Measurements from ENCODE around the gene ZNF12. TPM values are rescaled to one million over a fixed set of nuclear protein-coding genes. Genes with fewer than 3 reads are reported as not detected.

Gene ZNF12
- total RNA-seq, 1 donor, result 16.9 TPM

DNA sequence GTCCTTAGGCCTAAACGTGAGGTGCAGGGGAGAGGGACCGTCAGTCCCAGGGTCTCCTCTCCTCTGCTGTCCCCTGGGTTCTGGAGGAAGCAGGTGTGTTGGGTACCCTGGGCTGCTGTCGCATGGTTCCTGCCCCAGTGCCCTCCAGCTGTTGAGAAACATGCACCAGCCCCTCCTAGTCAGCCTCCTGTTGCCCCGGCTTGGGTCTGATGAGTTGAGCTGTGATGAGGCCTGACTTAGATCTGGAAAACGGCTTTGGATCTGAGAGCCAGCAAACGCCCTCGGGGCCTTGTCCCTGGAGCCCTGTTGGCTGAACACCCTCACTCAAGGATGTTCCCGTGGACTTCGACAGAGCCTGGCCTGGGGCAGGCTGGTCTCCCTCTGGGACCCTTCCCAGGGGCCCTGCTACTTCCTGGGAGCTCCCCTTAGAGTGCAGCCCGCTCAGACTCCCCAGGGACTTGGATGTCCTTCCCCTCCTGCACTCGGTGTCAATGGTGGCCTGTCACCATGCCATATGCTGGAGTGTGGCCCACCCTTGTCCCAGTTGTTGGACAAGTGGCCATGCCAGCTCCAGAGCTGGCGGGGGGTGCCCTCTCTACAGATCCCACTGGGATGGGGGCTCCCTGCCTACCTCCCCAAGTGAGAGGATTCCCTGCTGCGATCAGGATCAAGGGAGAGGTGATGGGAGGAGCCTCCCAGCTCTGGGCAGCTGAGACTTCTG lies 57.3 kb downstream of the ZNF12 start:
- DNase-seq (ENCODE audit: low read depth), result no peak
- no peak overlapping the region for H3K4me3 ChIP-seq (ENCODE audit: low read depth, low read length)
- TF ChIP-seq, protein P1, sequence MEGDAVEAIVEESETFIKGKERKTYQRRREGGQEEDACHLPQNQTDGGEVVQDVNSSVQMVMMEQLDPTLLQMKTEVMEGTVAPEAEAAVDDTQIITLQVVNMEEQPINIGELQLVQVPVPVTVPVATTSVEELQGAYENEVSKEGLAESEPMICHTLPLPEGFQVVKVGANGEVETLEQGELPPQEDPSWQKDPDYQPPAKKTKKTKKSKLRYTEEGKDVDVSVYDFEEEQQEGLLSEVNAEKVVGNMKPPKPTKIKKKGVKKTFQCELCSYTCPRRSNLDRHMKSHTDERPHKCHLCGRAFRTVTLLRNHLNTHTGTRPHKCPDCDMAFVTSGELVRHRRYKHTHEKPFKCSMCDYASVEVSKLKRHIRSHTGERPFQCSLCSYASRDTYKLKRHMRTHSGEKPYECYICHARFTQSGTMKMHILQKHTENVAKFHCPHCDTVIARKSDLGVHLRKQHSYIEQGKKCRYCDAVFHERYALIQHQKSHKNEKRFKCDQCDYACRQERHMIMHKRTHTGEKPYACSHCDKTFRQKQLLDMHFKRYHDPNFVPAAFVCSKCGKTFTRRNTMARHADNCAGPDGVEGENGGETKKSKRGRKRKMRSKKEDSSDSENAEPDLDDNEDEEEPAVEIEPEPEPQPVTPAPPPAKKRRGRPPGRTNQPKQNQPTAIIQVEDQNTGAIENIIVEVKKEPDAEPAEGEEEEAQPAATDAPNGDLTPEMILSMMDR (IDR thresholded peaks at IDR 0.05; ENCODE audit: insufficient read depth, low read length), result no peak

GRCh38 chr7:6648815-6649104 lies 58.0 kb downstream of the ZNF12 start:
- H3K4me3 ChIP-seq (ENCODE audit: low read depth, low read length), result no peak overlapping the region
- TF ChIP-seq, protein P1 (IDR thresholded peaks at IDR 0.05; ENCODE audit: insufficient read depth, low read length), result no peak
- no peak for DNase-seq (ENCODE audit: low read depth)

DNA sequence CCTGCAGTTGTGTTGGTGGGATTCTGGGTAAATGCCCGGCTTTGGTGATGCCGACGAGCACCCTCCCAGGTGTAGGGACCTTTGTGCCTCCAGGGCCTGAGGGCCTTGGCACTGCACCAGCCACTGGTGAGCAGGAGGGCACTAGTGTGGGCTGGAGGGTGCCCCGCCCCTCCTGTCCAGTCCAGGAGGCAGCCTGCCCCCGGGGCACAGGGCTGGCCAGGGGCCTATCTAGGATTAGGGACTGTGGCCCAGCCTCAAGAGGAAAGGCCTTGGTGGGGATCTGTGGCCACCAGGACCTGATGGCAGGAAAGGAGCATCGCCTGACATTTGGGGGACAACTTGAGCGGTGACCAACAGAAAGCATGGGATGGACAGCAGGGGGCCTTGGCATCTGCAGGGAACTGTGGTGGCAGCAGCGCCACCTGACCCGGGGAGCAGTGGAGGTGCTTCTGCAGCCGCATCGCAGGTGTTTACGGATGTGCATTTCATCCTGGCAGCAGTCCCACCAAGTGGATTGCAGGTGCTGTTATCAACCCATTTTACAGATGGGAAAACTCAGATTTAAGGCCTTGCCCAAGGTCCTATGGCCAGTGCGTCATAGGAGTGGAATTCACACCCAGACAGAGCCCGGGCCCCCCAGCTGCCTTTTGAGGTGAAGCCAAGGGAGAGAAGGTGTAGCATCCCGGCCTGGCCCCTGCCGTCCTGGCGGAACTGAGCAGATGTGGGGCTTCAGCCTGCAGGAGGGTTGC lies 58.5 kb downstream of the ZNF12 start:
- DNase-seq (ENCODE audit: low read depth), result no peak
- TF ChIP-seq, protein P1 (IDR thresholded peaks at IDR 0.05; ENCODE audit: insufficient read depth, low read length), result no peak
- H3K4me3 ChIP-seq (ENCODE audit: low read depth, low read length), result no peak overlapping the region

GRCh38 chr7:6647541-6647940 lies 59.2 kb downstream of the ZNF12 start:
- no peak overlapping the region for H3K4me3 ChIP-seq (ENCODE audit: low read depth, low read length)
- TF ChIP-seq, protein P1 (IDR thresholded peaks at IDR 0.05; ENCODE audit: insufficient read depth, low read length), result no peak
- no peak for DNase-seq (ENCODE audit: low read depth)

GRCh38 chr7:6647080-6647479 lies 59.7 kb downstream of the ZNF12 start:
- H3K4me3 ChIP-seq (ENCODE audit: low read depth, low read length), result no peak overlapping the region
- no peak for DNase-seq (ENCODE audit: low read depth)
- TF ChIP-seq, protein P1 (IDR thresholded peaks at IDR 0.05; ENCODE audit: insufficient read depth, low read length), result no peak

GRCh38 chr7:6646465-6646864 lies 60.3 kb downstream of the ZNF12 start:
- TF ChIP-seq, protein P1 (IDR thresholded peaks at IDR 0.05; ENCODE audit: insufficient read depth, low read length), result no peak
- no peak for DNase-seq (ENCODE audit: low read depth)
- no peak overlapping the region for H3K4me3 ChIP-seq (ENCODE audit: low read depth, low read length)

Data from fibroblast of the aortic adventitia (primary cell).